HepG2 (cell line): Measurements from ENCODE around the gene ZIC2. TPM values are rescaled to one million over a fixed set of nuclear protein-coding genes. Genes with fewer than 3 reads are reported as not detected.

ENCODE experiments used
- ATAC-seq: fragments of 200-7000 bp; cut with Tn5 transposase; 3 replicates; pipeline ENCODE4 v1.9.1; 2020; ENCODE audit warnings: mild to moderate bottlenecking, moderate library complexity
- BruUV-seq: library from RNA; stranded (reverse); fragments of 400-500 nt; replicated peaks from 2 replicates; lab custom pipeline; 2021; lab: Mats Ljungman, UMichigan
- CTCF ChIA-PET: fragments of 300-600 bp; formaldehyde crosslinking; extraction: SDS; loops from one replicate; lab custom pipeline; 2021; ENCODE audit warnings: low total read pairs, inconsistent platforms, low intra/inter-chr PET ratio; lab: Yijun Ruan, JAX
- POLR2A ChIA-PET: fragments of 350-600 bp; sonication (Branson Sonifier 250); formaldehyde crosslinking; loops from one replicate; lab custom pipeline; 2020; ENCODE audit warnings: antibody characterized with exemption, inconsistent platforms; lab: Yijun Ruan, JAX
- DNase-seq: peaks from one replicate; pipeline ENCODE4 v3.0.0-alpha.2; 2015; ENCODE audit warnings: low spot score
- FAIRE-seq: peaks from 3 replicates; lab custom pipeline; 2011; peaks lifted over from hg19 to GRCh38; lab: Jason Lieb, UNC
- H2AFZ ChIP-seq: one replicate; pipeline ENCODE4 v1.6.1; 2011; ENCODE audit warnings: low read length, inconsistent platforms
- H3K27ac ChIP-seq: fragments of 300-600 bp; 3 replicates; pipeline ENCODE4 v1.8.0; 2011; ENCODE audit warnings: mixed run types, mild to moderate bottlenecking, mixed read lengths, low read length, inconsistent platforms; ENCODE audit not compliant: insufficient read depth; ENCODE audit errors: extremely low read length
- H3K27me3 ChIP-seq, 2 experiments: fragments of 200-600 bp in 1 of 2; 2 replicates in 1 of 2; 3 replicates in 1 of 2; pipeline versions ENCODE4 v1.6.0 to v1.8.0; 2011; ENCODE audit warnings: low read length in 2 of 2, mild to moderate bottlenecking in 2 of 2, moderate library complexity in 2 of 2, inconsistent platforms in 1 of 2; ENCODE audit not compliant: insufficient read depth in 2 of 2, control insufficient read depth in 1 of 2
- H3K36me3 ChIP-seq, 2 experiments: fragments of 200-600 bp in 1 of 2; replicated peaks in 1 of 2; 2 replicates in 1 of 2; 3 replicates in 1 of 2; pipeline versions ENCODE4 v1.5.1 to v1.8.0; 2011; ENCODE audit warnings: low read length in 2 of 2, inconsistent platforms in 1 of 2; ENCODE audit not compliant: insufficient read depth in 2 of 2, control insufficient read depth in 1 of 2
- H3K4me1 ChIP-seq: 2 replicates; pipeline ENCODE4 v1.5.1; 2012; ENCODE audit warnings: low read length, inconsistent platforms; ENCODE audit not compliant: insufficient read depth
- H3K4me2 ChIP-seq: 2 replicates; pipeline ENCODE4 v1.6.0; 2011; ENCODE audit warnings: low read depth, low read length, inconsistent platforms
- H3K4me3 ChIP-seq, 3 experiments: fragments of 200-600 bp in 1 of 3; sonication (generic), shearing (Covaris generic) in 1 of 3; replicated peaks in 1 of 3; 2 replicates each; pipeline ENCODE4 v1.5.1; 2011 to 2016; ENCODE audit warnings: low read length in 3 of 3, inconsistent platforms in 2 of 3, low read depth in 2 of 3, mild to moderate bottlenecking in 2 of 3, control low read depth in 1 of 3, mixed read lengths in 1 of 3; ENCODE audit not compliant: insufficient read depth in 1 of 3
- H3K79me2 ChIP-seq: one replicate; pipeline ENCODE4 v1.6.1; 2011; ENCODE audit warnings: low read length, inconsistent platforms; ENCODE audit not compliant: insufficient read depth
- H3K9ac ChIP-seq: 2 replicates; pipeline ENCODE4 v1.6.0; 2011; ENCODE audit warnings: mild to moderate bottlenecking, low read depth, low read length, inconsistent platforms; ENCODE audit not compliant: insufficient read depth
- H3K9me3 ChIP-seq: 2 replicates; pipeline ENCODE4 v1.5.1; 2012; ENCODE audit warnings: mild to moderate bottlenecking, low read length
- H4K20me1 ChIP-seq: 2 replicates; pipeline ENCODE4 v1.6.0; 2011; ENCODE audit warnings: inconsistent platforms, mild to moderate bottlenecking, low read length, moderate library complexity; ENCODE audit not compliant: insufficient read depth
- ARNTL ChIP-seq: sonication (generic); formaldehyde crosslinking; IDR thresholded peaks from 2 replicates; pipeline ENCODE4 v1.4.0; 2020; ENCODE audit warnings: mild to moderate bottlenecking, missing genetic modification reagents
- CC2D1A ChIP-seq: sonication (generic); formaldehyde crosslinking; IDR thresholded peaks from 2 replicates; pipeline ENCODE4 v1.8.1; 2023; ENCODE audit warnings: mild to moderate bottlenecking, missing genetic modification reagents
- HNRNPLL ChIP-seq: fragments of 200-400 bp; formaldehyde crosslinking; IDR thresholded peaks from 2 replicates; pipeline ENCODE4 v1.6.1; 2017; ENCODE audit warnings: mild to moderate bottlenecking, low read depth, low read length; ENCODE audit not compliant: poor library complexity, severe bottlenecking
- KDM4B ChIP-seq: sonication (generic); formaldehyde crosslinking; IDR thresholded peaks from 2 replicates; pipeline ENCODE4 v1.4.0; 2020; ENCODE audit warnings: missing genetic modification reagents
- KLF15 ChIP-seq: sonication (generic); formaldehyde crosslinking; IDR thresholded peaks from 2 replicates; pipeline ENCODE4 v1.8.1; 2023; ENCODE audit warnings: borderline replicate concordance, mild to moderate bottlenecking, inconsistent platforms, missing genetic modification reagents, mixed read lengths
- SNAPC4 ChIP-seq: sonication (generic); formaldehyde crosslinking; IDR thresholded peaks from 2 replicates; pipeline ENCODE4 v1.4.0; 2020; ENCODE audit warnings: mild to moderate bottlenecking, missing genetic modification reagents
- TCF7L2 ChIP-seq: IDR thresholded peaks from 2 replicates; pipeline ENCODE4 v1.6.1; 2011; ENCODE audit warnings: mild to moderate bottlenecking, low read depth, low read length, moderate library complexity
- ZBTB1 ChIP-seq: sonication (generic); formaldehyde crosslinking; IDR thresholded peaks from 2 replicates; pipeline ENCODE4 v1.4.0; 2020; ENCODE audit warnings: missing genetic modification reagents, borderline replicate concordance
- ZC3H4 ChIP-seq: sonication (generic); formaldehyde crosslinking; IDR thresholded peaks from 2 replicates; pipeline ENCODE4 v1.4.0; 2020; ENCODE audit warnings: missing genetic modification reagents, borderline replicate concordance
- ZNF12 ChIP-seq: sonication (generic); formaldehyde crosslinking; IDR thresholded peaks from 2 replicates; pipeline ENCODE4 v1.5.0; 2020; ENCODE audit warnings: missing genetic modification reagents
- ZNF564 ChIP-seq: sonication (generic); formaldehyde crosslinking; IDR thresholded peaks from 2 replicates; pipeline ENCODE4 v1.8.1; 2023; ENCODE audit warnings: mild to moderate bottlenecking, missing genetic modification reagents
- ZNF597 ChIP-seq: sonication (generic); formaldehyde crosslinking; IDR thresholded peaks from 2 replicates; pipeline ENCODE4 v1.5.0; 2020; ENCODE audit warnings: missing genetic modification reagents
- ZNF7 ChIP-seq: IDR thresholded peaks from 2 replicates; pipeline ENCODE4 v1.6.1; 2016; ENCODE audit warnings: missing biosample characterization, missing genetic modification reagents
- WGBS: methylation state at CpG from one replicate; pipeline ENCODE4 v1.1.6; 2017; ENCODE audit warnings: low lambda C conversion rate; 5-methylcytosine and 5-hydroxymethylcytosine counted together
- in situ Hi-C: cut with HindIII; loops from 2 replicates; pipeline ENCODE4 v1.10.0; 2017; ENCODE audit warnings: low pct_unique_long_range_greater_than_20kb; ENCODE audit not compliant: extremely low pct_ligation_motif_present
- intact Hi-C: fragments of 100-400 bp; cut with micrococcal nuclease; formaldehyde crosslinking; loops from one replicate; pipeline ENCODE4 v1.10.0; 2022; ENCODE audit not compliant: unreplicated experiment
- polyA plus RNA-seq, 8 experiments: library from polyadenylated mRNA; depleted of rRNA in 3 of 8; stranded (reverse) in 7 of 8; unstranded in 1 of 8; fragments of >200 nt; fragmentation: Illumina TruSeq in 4 of 8; extraction: Trizol in 4 of 8; gene quantifications; 2 replicates each; pipeline versions ENCODE4 v1.2.1 to v1.2.3, GENCODE V29; 2011 to 2016; ENCODE audit warnings: low read depth in 4 of 8, missing spikeins in 1 of 8, mixed read lengths in 1 of 8; ENCODE audit not compliant: insufficient read depth in 1 of 8
- total RNA-seq, 5 experiments: library from RNA; depleted of rRNA; stranded (reverse); fragments of >200 nt; fragmentation: Illumina TruSeq; extraction: Trizol; gene quantifications; 2 replicates each; pipeline ENCODE4 v1.2.3, GENCODE V29; 2016; ENCODE audit warnings: low read depth in 1 of 5

Gene ZIC2
- total and polyA plus RNA-seq, 2 of the 13 experiments (the other 11 are each of a cell fraction or from before 2014, with no cell fraction given) = 0.13 TPM; not detected in 1

GRCh38 chr13:99961636-99962035 lies 19.9 kb upstream of the ZIC2 start (continued):
- no peak for TF ChIP-seq ZNF12 (CRISPR knock-in tag)
- no peak for TF ChIP-seq ZNF7 (CRISPR knock-in tag)
- TF ChIP-seq SNAPC4 (CRISPR knock-in tag) = no peak
- no peak for TF ChIP-seq HNRNPLL
- no peak for TF ChIP-seq TCF7L2
- TF ChIP-seq KDM4B (CRISPR knock-in tag) = no peak
- TF ChIP-seq ZC3H4 = no peak
- TF ChIP-seq ZNF564 = no peak
- TF ChIP-seq KLF15 (CRISPR knock-in tag) = no peak
- TF ChIP-seq, all 625 proteins: peak for 0

GRCh38 chr13:99962242-99962641 lies 19.3 kb upstream of the ZIC2 start:
- FAIRE-seq = no peak

More at GRCh38 chr13:99962242-99962641, 19.3 kb upstream of the ZIC2 start:
- in situ Hi-C loops (no loop called here), intact Hi-C loops (no loop called here)
- no peaks in the 10 kb centered on the region for H4K20me1 ChIP-seq
- BruUV-seq = no TSS peak
- no peak overlapping the region for H3K4me3 ChIP-seq
- H3K9ac ChIP-seq = no peak overlapping the region
- 36% methylated on average over 1 of the region's 1 CpG for WGBS
- no peaks in the 10 kb centered on the region for H3K9me3 ChIP-seq
- no peak overlapping the region for H3K27ac ChIP-seq
- ATAC-seq = no peak
- peaks cover 19% of the 10 kb centered on the region for H3K4me1 ChIP-seq
- H3K79me2 ChIP-seq = no peaks in the 10 kb centered on the region
- TF ChIP-seq CC2D1A (CRISPR knock-in tag) = no peak
- TF ChIP-seq ARNTL (CRISPR knock-in tag) = no peak
- no peak for TF ChIP-seq ZNF597 (CRISPR knock-in tag)
- no peak for TF ChIP-seq ZBTB1 (CRISPR knock-in tag)
- TF ChIP-seq, all 625 proteins: peak for 0
- no peak overlapping the region for H3K4me2 ChIP-seq
- peaks cover 5 to 44% of the 10 kb centered on the region in 2 experiments for H3K27me3 ChIP-seq
- POLR2A ChIA-PET = no interaction called here
- H3K36me3 ChIP-seq = no peaks in the 10 kb centered on the region
- DNase-seq = no peak
- CTCF ChIA-PET = no interaction called here
- no peak overlapping the region for H2AFZ ChIP-seq
